Hematopoietic multipotent progenitor cell treated with erythropoietin and hydrocortisone succinate and interleukin-3 and kit ligand, for 15 days (in vitro differentiated cells): Measurements from ENCODE around the gene MRPL46.
"Not testable (repeated sequence)": the region's sequence is repeated elsewhere in the genome, so short reads cannot be mapped to it uniquely, and the experiment has no call there.

Experiments used
- DNase-seq: peaks from one replicate; pipeline ENCODE4 v3.0.0-alpha.2; 2015; ENCODE audit warnings: low spot score

Gene MRPL46

DNA sequence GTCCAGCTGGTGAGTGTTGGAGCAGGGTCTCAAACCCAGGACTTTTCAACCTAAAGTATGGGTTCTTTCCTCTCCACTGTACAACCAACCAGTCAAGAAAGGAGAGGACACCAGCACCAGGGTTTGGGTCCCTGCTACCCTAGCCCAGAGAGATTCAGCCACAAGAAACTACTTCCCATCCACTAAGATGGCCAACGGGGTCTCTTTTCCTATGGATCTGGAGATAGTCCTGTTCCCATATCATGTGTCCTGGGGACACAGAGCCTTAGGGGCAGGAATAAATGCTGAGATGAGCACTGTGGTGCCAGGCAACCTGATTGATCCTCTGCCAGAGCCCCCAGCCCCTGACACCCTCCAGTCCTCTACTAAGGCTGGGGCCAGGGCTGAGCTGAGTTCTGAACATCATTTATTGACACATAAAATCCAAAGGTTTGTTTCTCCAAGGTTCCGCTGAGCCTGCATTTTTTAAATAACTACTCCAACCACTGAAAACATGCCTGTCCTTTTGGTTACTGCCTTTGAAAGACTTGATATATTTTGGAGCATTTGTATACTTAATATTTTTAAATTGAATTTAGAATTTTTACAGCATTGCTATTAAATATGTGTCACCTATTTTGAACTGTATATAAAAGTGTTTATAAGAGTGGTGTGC is 26.0 kb downstream of the MRPL46 start:
- DNase-seq = no peak

GRCh38 chr15:88440021-88440420 is 27.2 kb downstream of the MRPL46 start:
- no peak for DNase-seq

DNA sequence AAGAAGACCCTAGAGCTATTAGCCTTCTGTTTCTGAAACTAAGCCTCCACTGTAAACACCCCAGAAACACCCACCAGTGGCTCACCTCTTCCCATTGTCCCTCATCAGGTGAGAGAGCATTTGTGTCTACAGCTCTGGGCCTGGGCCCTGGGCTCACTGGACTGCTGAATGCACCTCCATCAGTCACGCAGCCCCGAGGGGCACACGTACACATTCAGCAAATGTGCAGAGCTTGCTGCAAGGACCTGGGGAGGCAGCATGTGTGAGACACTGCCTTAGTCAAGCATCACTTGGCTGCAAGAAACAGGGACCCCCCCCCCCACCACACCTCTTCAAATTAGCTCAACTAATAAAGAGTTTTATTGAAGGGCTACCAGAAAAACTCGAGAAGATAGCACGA is 29.0 kb downstream of the MRPL46 start:
- no peak for DNase-seq

DNA sequence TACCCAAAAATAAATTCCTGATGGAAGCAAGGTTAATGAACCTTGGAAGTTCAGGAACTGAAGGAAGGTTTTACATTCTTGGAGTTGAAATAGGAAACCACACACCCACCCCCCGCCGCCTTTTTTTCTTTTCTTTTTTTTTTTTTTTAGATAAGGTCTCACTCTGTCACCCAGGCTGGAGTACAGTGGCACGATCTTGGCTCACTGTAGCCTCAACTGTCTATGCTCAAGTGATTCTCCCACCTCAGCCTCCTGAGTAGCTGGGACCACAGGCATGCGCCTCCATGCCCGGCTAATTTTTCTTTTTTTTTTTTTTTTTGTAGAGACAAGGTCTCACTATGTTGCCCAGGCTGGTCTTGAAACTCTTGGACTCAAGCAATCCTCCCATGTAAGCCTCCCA is 33.1 kb downstream of the MRPL46 start:
- DNase-seq = not testable (repeated sequence)

- no peak for DNase-seq
These were observed 34.0 kb downstream of the MRPL46 start for GRCh38 chr15:88433046-88433685.

DNA sequence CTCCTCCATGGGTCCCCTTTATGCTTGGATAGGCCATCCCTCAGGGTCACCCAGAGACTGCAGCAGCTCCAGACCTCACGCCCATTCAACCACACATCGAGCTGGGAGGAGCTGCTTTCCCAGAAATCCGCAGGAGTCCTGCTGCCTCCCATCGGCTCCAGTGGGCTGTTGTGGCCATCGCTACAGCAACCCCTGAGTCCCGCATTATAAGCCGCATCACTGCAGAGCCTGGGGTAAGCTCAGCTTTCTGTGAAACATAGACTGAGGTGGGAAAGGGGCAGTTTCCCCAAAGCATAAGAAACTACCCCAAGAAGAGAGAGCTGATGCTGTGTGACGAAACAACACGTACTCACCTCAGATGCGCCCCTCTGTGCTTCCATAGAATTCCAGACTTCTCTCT is 35.7 kb downstream of the MRPL46 start:
- DNase-seq = no peak

- no peak for DNase-seq
These were observed 37.1 kb downstream of the MRPL46 start for GRCh38 chr15:88430051-88430450.

GRCh38 chr15:88428805-88429605 is 38.2 kb downstream of the MRPL46 start:
- DNase-seq = no peak

DNA sequence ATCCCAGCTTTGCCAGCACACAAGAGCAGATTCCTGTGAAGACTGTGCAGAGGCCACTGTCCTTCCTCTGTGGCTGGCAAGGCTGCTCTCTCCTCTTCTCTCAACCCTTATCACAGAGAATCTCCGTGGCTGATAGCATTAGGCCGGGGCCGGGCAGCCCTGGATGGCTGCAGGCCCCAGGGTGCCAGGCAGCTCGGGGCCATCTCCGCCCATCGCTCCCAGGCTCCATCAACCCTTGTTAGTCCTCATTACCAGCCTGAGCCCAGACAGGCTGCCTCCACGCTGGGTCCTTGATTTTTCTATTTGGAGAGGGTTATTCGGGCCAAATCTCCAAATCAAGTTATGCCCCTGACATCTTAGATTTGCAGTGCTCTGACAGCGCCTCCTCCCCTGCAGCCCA is 39.1 kb downstream of the MRPL46 start:
- DNase-seq = no peak

GRCh38 chr15:88426304-88426703 is 40.9 kb downstream of the MRPL46 start:
- DNase-seq = no peak

GRCh38 chr15:88423331-88423730 is 43.9 kb downstream of the MRPL46 start:
- no peak for DNase-seq

GRCh38 chr15:88419830-88420229 is 47.4 kb downstream of the MRPL46 start:
- no peak for DNase-seq
